AG04449 (cell line): ENCODE data around the gene PMFBP1.

Experiments used
- CTCF ChIA-PET: fragments of 350-600 bp; formaldehyde crosslinking; extraction: SDS; loops from one replicate; lab custom pipeline; 2021; ENCODE audit warnings: antibody characterized with exemption; lab: Yijun Ruan, JAX
- POLR2A ChIA-PET: fragments of 400-600, 350-600 bp; formaldehyde crosslinking; extraction: SDS; loops from one replicate; lab custom pipeline; 2020; ENCODE audit warnings: antibody characterized with exemption, inconsistent platforms; lab: Yijun Ruan, JAX
- DNase-seq: peaks from one replicate; pipeline ENCODE4 v3.0.0-alpha.2; 2010; ENCODE audit warnings: low read depth, low spot score
- H3K4me3 ChIP-seq: 2 replicates; pipeline ENCODE4 v1.5.1; 2011; ENCODE audit warnings: low read depth, mild to moderate bottlenecking, control low read depth, low read length
- CTCF ChIP-seq: IDR thresholded peaks from one replicate; pipeline ENCODE4 v1.5.1; 2011; ENCODE audit warnings: mild to moderate bottlenecking, moderate library complexity, low read length, control low read depth, inconsistent platforms; ENCODE audit not compliant: insufficient read depth; ENCODE audit errors: missing control alignments

The PMFBP1 gene

GRCh38 chr16:72211110-72211509 lies 39.2 kb upstream of the PMFBP1 start:
- no peak for DNase-seq
- POLR2A ChIA-PET, result no interaction called here
- no peak overlapping the region for H3K4me3 ChIP-seq
- TF ChIP-seq CTCF, result no peak
- CTCF ChIA-PET, result no interaction called here

GRCh38 chr16:72210555-72210954 lies 38.6 kb upstream of the PMFBP1 start:
- POLR2A ChIA-PET, result no interaction called here
- CTCF ChIA-PET, result no interaction called here
- no peak for TF ChIP-seq CTCF
- no peak for DNase-seq
- H3K4me3 ChIP-seq, result no peak overlapping the region

GRCh38 chr16:72210072-72210471 lies 38.1 kb upstream of the PMFBP1 start:
- DNase-seq, result no peak
- TF ChIP-seq CTCF, result no peak
- no peak overlapping the region for H3K4me3 ChIP-seq
- POLR2A ChIA-PET, result no interaction called here
- CTCF ChIA-PET, result no interaction called here

GRCh38 chr16:72206299-72206698 lies 34.3 kb upstream of the PMFBP1 start:
- ChIA-PET CTCF (interaction anchor here (0.8 kb wide), 1 partner anchor 11 kb away, joined by 3 read pairs; no protein-coding TSS in a partner anchor), POLR2A (no interaction called here)
- TF ChIP-seq CTCF, result no peak
- no peak overlapping the region for H3K4me3 ChIP-seq
- no peak for DNase-seq

- ChIA-PET POLR2A (interaction anchor here (0.7 kb wide), 1 partner anchor 1662 kb away, joined by 3 read pairs; no protein-coding TSS in a partner anchor), CTCF (no interaction called here)
- no peak overlapping the region for H3K4me3 ChIP-seq
- no peak for TF ChIP-seq CTCF
- no peak for DNase-seq
Observed at GRCh38 chr16:72203401-72203800, 31.4 kb upstream of the PMFBP1 start.

- ChIA-PET CTCF (no interaction called here), POLR2A (no interaction called here)
- no peak for DNase-seq
Observed at GRCh38 chr16:72202014-72202413, 30.1 kb upstream of the PMFBP1 start.

More at GRCh38 chr16:72202014-72202413, 30.1 kb upstream of the PMFBP1 start:
- TF ChIP-seq CTCF, result no peak
- no peak overlapping the region for H3K4me3 ChIP-seq
